Activated CD8-positive, alpha-beta memory T cell treated with anti-CD3 and anti-CD28 coated beads for 48 hours (primary cell): Measurements from ENCODE around the gene ATRAID.

ENCODE experiments used
- DNase-seq, 3 experiments: peaks; one replicate each; pipeline ENCODE4 v3.0.0-alpha.2; 2020; ENCODE audit warnings: low read depth in 2 of 3, low spot score in 2 of 3

The ATRAID gene

GRCh38 chr2:27219091-27219490 lies 7.2 kb downstream of the ATRAID start:
- no peak for DNase-seq

- DNase-seq, result no peak
Observed at GRCh38 chr2:27220091-27220490, 8.2 kb downstream of the ATRAID start.

GRCh38 chr2:27221166-27221565 lies 9.3 kb downstream of the ATRAID start:
- no peak for DNase-seq

- no peak for DNase-seq
Observed at GRCh38 chr2:27222407-27222806, 10.6 kb downstream of the ATRAID start.

- DNase-seq, result no peak
Observed at GRCh38 chr2:27223416-27223815, 11.6 kb downstream of the ATRAID start.

GRCh38 chr2:27225526-27225925 lies 13.7 kb downstream of the ATRAID start:
- no peak for DNase-seq

GRCh38 chr2:27227501-27227900 lies 15.7 kb downstream of the ATRAID start:
- DNase-seq, result no peak

GRCh38 chr2:27231921-27232320 lies 20.1 kb downstream of the ATRAID start:
- no peak for DNase-seq

GRCh38 chr2:27233341-27233740 lies 21.5 kb downstream of the ATRAID start:
- no peak for DNase-seq

- no peak for DNase-seq
Observed at GRCh38 chr2:27236136-27236535, 24.3 kb downstream of the ATRAID start.

- DNase-seq, result no peak
Observed at GRCh38 chr2:27236626-27237025, 24.8 kb downstream of the ATRAID start.

- no peak for DNase-seq
Observed at GRCh38 chr2:27237341-27237945, 25.6 kb downstream of the ATRAID start.

- DNase-seq, result no peak
Observed at GRCh38 chr2:27238976-27239375, 27.1 kb downstream of the ATRAID start.

GRCh38 chr2:27240406-27240805 lies 28.6 kb downstream of the ATRAID start:
- DNase-seq, result no peak

- no peak for DNase-seq
Observed at GRCh38 chr2:27241761-27242613, 30.1 kb downstream of the ATRAID start.

GRCh38 chr2:27242614-27242951 lies 30.7 kb downstream of the ATRAID start:
- no peak for DNase-seq

- no peak for DNase-seq
Observed at GRCh38 chr2:27243391-27244130, 31.7 kb downstream of the ATRAID start.

- DNase-seq, result no peak
Observed at GRCh38 chr2:27245116-27245515, 33.3 kb downstream of the ATRAID start.

- DNase-seq, result no peak
Observed at GRCh38 chr2:27245626-27246025, 33.8 kb downstream of the ATRAID start.

GRCh38 chr2:27247893-27248292 lies 36.1 kb downstream of the ATRAID start:
- DNase-seq, result no peak

GRCh38 chr2:27249159-27249890 lies 37.5 kb downstream of the ATRAID start:
- no peak for DNase-seq
